Hematopoietic multipotent progenitor cell treated with erythropoietin and hydrocortisone succinate and interleukin-3 and kit ligand, for 17 days (in vitro differentiated cells): ENCODE data around the gene PCNX1.

ENCODE experiments used
- DNase-seq: peaks from one replicate; pipeline ENCODE4 v3.0.0-alpha.2; 2015; ENCODE audit warnings: low spot score

PCNX1 gene

DNA sequence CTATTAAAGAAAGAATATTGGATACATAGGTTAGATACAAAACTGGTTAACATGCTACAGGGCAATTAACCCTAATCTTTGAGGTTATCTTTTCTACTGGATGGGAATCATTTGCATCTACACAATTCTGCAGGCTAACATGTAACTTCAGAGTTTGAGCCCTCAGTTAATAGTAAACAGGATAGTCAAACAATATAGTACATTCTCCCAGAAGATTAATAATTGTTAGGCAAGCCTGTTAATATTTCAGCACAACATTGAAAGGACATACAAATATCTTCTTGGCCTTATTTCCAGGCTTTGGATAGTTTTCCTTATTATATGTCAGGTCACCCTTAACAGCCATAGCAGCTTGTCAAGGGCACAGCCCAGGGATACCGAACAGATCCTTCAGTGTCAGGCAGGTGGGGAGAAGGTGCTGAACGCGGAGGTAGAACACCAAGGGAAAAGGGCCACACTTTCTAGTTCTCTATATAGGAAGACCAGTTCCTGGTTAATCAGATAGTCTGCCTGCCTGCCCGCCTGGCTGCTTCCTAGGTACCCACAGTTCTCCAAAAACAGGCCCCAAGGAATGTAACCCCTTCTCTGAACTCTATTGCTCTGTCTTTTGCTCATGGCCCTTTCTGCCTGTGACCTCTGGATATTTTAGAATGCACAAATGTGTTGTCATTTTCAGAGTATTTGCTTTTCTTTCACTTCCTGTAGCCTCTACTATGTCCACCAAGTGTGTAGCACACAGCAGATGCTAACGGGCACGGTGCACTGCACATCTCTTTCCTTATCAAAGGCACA lies 256.0 kb downstream of the PCNX1 start:
- DNase-seq: no peak

DNA sequence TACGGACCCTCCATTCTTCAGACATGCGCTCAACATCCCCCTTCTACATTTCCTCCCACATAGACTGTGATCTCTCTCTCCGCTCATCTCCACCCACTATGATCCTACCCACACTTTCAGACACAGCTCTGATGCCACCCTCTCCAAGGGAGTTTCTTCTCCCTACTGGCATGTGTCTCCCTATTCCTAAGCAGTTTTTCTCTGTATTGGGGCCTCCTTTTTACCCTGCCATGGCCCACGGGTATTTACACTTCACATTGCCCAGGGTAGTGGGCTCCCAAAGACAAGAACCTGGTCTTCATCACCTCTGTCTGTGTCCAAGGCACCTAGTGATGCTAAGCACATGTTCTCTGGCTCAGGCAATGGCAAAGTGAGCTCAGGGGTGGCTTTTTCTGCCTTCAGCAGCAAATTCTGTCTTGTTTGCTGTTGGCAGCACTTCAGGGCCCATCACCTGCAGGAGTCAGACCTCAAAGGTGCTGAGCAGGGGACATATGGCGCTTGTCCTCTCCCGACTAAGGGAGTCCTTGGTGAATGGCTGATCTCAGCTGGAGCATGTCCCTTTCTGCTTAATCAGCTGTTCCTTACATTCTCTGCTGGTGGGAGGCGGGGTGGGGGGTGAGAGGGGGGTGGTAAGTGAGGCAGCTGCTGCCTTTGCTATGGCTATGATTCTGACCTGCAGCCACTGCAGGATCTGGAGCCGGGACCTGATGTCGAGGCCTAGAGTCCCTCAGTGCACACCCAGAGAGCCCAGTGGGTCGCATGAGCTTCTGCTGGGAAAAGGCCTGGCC lies 256.8 kb downstream of the PCNX1 start:
- no peak for DNase-seq
